Activated gamma-delta T cell treated with anti-CD3 and anti-CD28 coated beads, Interleukin-2, amount 50 U/mL, for 16 hours (primary cell): ENCODE data around the gene CKAP2L.

ENCODE experiments used
- DNase-seq: peaks from one replicate; pipeline ENCODE4 v3.0.0-alpha.2; 2020; ENCODE audit warnings: low read depth

CKAP2L gene

GRCh38 chr2:112792419-112792818, 28.0 kb upstream of the CKAP2L start:
- DNase-seq = no peak

GRCh38 chr2:112791693-112792230, 27.4 kb upstream of the CKAP2L start:
- no peak for DNase-seq

GRCh38 chr2:112791019-112791418, 26.6 kb upstream of the CKAP2L start:
- no peak for DNase-seq

- no peak for DNase-seq
Observed at GRCh38 chr2:112790305-112790704, 25.9 kb upstream of the CKAP2L start.

- DNase-seq = no peak
Observed at GRCh38 chr2:112789186-112789585, 24.8 kb upstream of the CKAP2L start.

GRCh38 chr2:112788653-112789052, 24.2 kb upstream of the CKAP2L start:
- DNase-seq = no peak

GRCh38 chr2:112787729-112788393, 23.5 kb upstream of the CKAP2L start:
- no peak for DNase-seq

- DNase-seq = no peak
Observed at GRCh38 chr2:112787294-112787693, 22.9 kb upstream of the CKAP2L start.

- no peak for DNase-seq
Observed at GRCh38 chr2:112784199-112785189, 20.1 kb upstream of the CKAP2L start, which contains the start of gene IL1A. IL1A (minus strand) TSS chr2:112784493; CDS start chr2:112783770, 723 bp downstream.

- no peak for DNase-seq
Observed at GRCh38 chr2:112783187-112783714, 18.8 kb upstream of the CKAP2L start.

- no peak for DNase-seq
Observed at GRCh38 chr2:112782234-112782799, 17.9 kb upstream of the CKAP2L start.

GRCh38 chr2:112779598-112779997, 15.2 kb upstream of the CKAP2L start:
- no peak for DNase-seq

GRCh38 chr2:112777036-112777435, 12.6 kb upstream of the CKAP2L start:
- no peak for DNase-seq

- no peak for DNase-seq
Observed at GRCh38 chr2:112776113-112776512, 11.7 kb upstream of the CKAP2L start.

GRCh38 chr2:112774536-112775285, 10.3 kb upstream of the CKAP2L start:
- DNase-seq = no peak

GRCh38 chr2:112773556-112773955, 9.1 kb upstream of the CKAP2L start:
- no peak for DNase-seq

- DNase-seq = no peak
Observed at GRCh38 chr2:112772911-112773475, 8.6 kb upstream of the CKAP2L start.

- DNase-seq = no peak
Observed at GRCh38 chr2:112772322-112772721, 7.9 kb upstream of the CKAP2L start.

- no peak for DNase-seq
Observed at GRCh38 chr2:112768432-112768831, 4.0 kb upstream of the CKAP2L start.

- no peak for DNase-seq
Observed at GRCh38 chr2:112767693-112768330, 3.4 kb upstream of the CKAP2L start.

- DNase-seq = no peak
Observed at GRCh38 chr2:112765251-112765650, 842 bp upstream of the CKAP2L start.
